ENCODE measurements around the gene DCP1A. TPM values are rescaled to one million over a fixed set of nuclear protein-coding genes. Genes with fewer than 3 reads are reported as not detected.
A peak's percentile ranks its signal among the peaks of the same experiment; 100 is the strongest.
"Not testable (repeated sequence)": the region's sequence is repeated elsewhere in the genome, so short reads cannot be mapped to it uniquely, and the experiment has no call there.

Gene DCP1A
- total RNA-seq, 2 experiments from 2014 or later, result 21.8 to 23.2 TPM

DNA sequence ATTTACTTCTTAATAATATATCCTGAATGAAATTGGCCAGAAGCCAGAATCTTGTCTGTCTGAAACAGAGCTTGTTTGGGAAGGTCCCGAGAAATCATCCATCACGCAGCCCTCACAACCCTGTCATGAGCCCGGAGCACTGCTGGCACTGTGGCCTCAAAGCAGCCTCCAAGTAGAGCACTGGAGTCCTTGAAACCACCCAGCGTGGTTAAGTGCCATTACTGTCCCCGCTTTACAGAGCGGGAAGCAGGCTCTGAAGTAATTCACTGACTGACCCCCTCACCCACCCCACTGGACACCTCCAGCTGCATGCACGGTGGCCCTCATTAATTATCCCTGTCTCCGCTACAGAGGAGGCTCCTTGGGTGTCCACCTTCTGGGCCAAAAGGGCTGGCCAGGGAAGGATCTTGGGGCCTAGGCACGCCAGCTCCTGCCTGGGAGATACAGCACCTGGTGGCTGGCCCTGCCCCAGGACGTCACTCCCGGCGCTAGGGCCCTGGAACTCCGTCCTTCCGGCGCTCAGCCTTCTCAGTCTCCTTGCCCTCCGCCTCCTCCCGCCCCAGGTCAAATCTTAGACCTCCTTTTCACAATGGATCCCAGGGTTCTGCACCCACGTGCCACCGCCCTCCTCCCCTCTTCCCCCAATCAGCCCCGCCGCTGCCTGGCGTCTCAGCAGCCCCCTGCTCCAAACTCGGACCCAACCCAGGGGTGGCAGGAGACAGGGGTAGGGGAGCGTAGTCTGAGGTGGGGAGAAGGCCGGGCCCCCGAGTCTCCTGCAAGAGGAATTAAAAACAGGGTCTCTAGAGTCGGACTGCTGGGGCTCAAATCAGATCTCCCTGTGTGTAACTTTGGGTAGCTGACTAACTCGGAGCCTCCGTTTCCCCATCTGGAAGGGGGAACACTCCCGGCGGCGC, 92.6 kb downstream of the DCP1A start:
- H3K4me3 ChIP-seq (ENCODE audit: low read depth, low read length, poor library complexity, severe bottlenecking), result peak overlapping the region; percentile 95
- intact Hi-C loops (cut with micrococcal nuclease; ENCODE audit: unreplicated experiment), result loop anchor here (2.0 kb wide), 1 partner anchor 92 kb away; the partner anchor contains the start of gene DCP1A
- TF ChIP-seq, protein P1, sequence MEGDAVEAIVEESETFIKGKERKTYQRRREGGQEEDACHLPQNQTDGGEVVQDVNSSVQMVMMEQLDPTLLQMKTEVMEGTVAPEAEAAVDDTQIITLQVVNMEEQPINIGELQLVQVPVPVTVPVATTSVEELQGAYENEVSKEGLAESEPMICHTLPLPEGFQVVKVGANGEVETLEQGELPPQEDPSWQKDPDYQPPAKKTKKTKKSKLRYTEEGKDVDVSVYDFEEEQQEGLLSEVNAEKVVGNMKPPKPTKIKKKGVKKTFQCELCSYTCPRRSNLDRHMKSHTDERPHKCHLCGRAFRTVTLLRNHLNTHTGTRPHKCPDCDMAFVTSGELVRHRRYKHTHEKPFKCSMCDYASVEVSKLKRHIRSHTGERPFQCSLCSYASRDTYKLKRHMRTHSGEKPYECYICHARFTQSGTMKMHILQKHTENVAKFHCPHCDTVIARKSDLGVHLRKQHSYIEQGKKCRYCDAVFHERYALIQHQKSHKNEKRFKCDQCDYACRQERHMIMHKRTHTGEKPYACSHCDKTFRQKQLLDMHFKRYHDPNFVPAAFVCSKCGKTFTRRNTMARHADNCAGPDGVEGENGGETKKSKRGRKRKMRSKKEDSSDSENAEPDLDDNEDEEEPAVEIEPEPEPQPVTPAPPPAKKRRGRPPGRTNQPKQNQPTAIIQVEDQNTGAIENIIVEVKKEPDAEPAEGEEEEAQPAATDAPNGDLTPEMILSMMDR (conservative IDR thresholded peaks at IDR 0.05; ENCODE audit: low read length), result no peak
- TF ChIP-seq EZH2phosphoT487 (IDR thresholded peaks at IDR 0.05; ENCODE audit: borderline replicate concordance, low read depth, low read length), result no peak
- H3K4me2 ChIP-seq (ENCODE audit: low read length), result peak overlapping the region; percentile 98
- no TSS peak for BruUV-seq (replicated peaks)
- H3K9me2 ChIP-seq (ENCODE audit: insufficient read depth, low read length), result no peaks in the 10 kb centered on the region
- ChIA-PET CTCF (ENCODE audit: unreplicated experiment) (no interaction called here), POLR2A (interaction anchor here (1.0 to 1.6 kb wide), 3 partner anchors 8 to 92 kb away, joined by 3 to 6 read pairs (median 5); partner anchors contain the start of gene DCP1A)
- H3K36me3 ChIP-seq (ENCODE audit: insufficient read depth, low read length), result peaks cover 43% of the 10 kb centered on the region
- peak overlapping the region; percentile 38; the same call in 1 of the 2 replicates for H2AFZ ChIP-seq (ENCODE audit: low read length)
- H3K9me3 ChIP-seq (ENCODE audit: low read length), result no peaks in the 10 kb centered on the region
- peaks cover 51% of the 10 kb centered on the region for H3K4me1 ChIP-seq (ENCODE audit: insufficient read depth, low read length, poor library complexity, severe bottlenecking)
- H3K27ac ChIP-seq (ENCODE audit: low read depth, low read length, poor library complexity, severe bottlenecking), result peak overlapping the region; percentile 75
- peak; percentile 78 for DNase-seq (ENCODE audit: low spot score)
- peaks cover 60% of the 10 kb centered on the region for H3K79me2 ChIP-seq (ENCODE audit: insufficient read depth, low read depth, low read length)
- H4K20me1 ChIP-seq (ENCODE audit: insufficient read depth, low read length), result peaks cover 28% of the 10 kb centered on the region

DNA sequence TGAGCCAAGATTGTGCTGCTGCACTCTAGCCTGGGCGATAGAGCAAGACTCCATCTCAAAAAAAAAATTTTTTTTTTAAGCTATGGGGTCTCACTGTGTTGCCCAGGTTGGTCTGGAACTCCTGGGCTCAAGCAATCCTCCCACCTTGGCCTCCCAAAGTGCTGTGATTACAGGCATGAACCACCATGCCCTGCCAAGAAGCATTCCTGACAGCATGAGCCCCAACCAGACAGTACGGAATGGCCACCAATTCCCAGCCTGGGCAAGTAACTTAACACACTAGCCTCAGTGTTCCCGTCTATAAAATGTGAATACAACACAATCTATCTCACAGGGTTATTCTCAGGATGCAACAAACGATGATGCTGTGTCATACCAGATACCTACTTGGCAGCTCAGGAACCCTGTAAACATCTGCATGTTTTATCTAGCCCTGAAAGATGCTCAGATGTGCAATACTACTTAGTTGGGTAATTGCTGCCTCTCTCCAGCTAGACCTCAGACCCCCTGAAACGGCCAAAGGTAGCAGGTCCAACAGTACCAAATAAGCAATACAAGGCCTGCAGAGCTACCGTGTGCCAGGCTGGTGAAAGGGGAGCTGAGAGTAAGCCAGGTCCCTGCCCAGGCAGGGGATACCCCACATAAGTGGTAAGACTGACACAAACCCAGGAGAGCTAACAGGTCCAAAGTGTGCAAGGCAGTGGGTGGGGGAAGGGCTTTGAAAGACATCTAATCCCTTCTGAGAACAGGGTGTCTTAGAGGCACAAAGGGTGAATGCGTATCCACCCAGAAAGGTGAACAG, 93.4 kb downstream of the DCP1A start:
- TF ChIP-seq, protein P1 (conservative IDR thresholded peaks at IDR 0.05; ENCODE audit: low read length), result no peak
- TF ChIP-seq EZH2phosphoT487 (IDR thresholded peaks at IDR 0.05; ENCODE audit: borderline replicate concordance, low read depth, low read length), result no peak
- H3K4me2 ChIP-seq (ENCODE audit: low read length), result peak overlapping the region; percentile 98
- H2AFZ ChIP-seq (ENCODE audit: low read length), result no peak overlapping the region
- peak overlapping the region; percentile 75 for H3K27ac ChIP-seq (ENCODE audit: low read depth, low read length, poor library complexity, severe bottlenecking)
- CTCF ChIA-PET (ENCODE audit: unreplicated experiment), result no interaction called here
- H3K4me1 ChIP-seq (ENCODE audit: insufficient read depth, low read length, poor library complexity, severe bottlenecking), result peaks cover 59% of the 10 kb centered on the region
- BruUV-seq (replicated peaks), result no TSS peak
- H3K9me2 ChIP-seq (ENCODE audit: insufficient read depth, low read length), result no peaks in the 10 kb centered on the region
- H3K36me3 ChIP-seq (ENCODE audit: insufficient read depth, low read length), result peaks cover 43% of the 10 kb centered on the region
- DNase-seq (ENCODE audit: low spot score), result peak; percentile 24
- H3K79me2 ChIP-seq (ENCODE audit: insufficient read depth, low read depth, low read length), result peaks cover 68% of the 10 kb centered on the region
- H3K4me3 ChIP-seq (ENCODE audit: low read depth, low read length, poor library complexity, severe bottlenecking), result peak overlapping the region; percentile 95
- intact Hi-C loops (cut with micrococcal nuclease; ENCODE audit: unreplicated experiment), result loop anchor here (2.0 kb wide), 1 partner anchor 93 kb away; the partner anchor contains the start of gene DCP1A
- H4K20me1 ChIP-seq (ENCODE audit: insufficient read depth, low read length), result peaks cover 28% of the 10 kb centered on the region
- no peaks in the 10 kb centered on the region for H3K9me3 ChIP-seq (ENCODE audit: low read length)
- POLR2A ChIA-PET, result interaction anchor here (0.6 to 1.6 kb wide), 5 partner anchors 7 to 629 kb away, joined by 3 to 6 read pairs (median 3); partner anchors contain the start of gene DCP1A

DNA sequence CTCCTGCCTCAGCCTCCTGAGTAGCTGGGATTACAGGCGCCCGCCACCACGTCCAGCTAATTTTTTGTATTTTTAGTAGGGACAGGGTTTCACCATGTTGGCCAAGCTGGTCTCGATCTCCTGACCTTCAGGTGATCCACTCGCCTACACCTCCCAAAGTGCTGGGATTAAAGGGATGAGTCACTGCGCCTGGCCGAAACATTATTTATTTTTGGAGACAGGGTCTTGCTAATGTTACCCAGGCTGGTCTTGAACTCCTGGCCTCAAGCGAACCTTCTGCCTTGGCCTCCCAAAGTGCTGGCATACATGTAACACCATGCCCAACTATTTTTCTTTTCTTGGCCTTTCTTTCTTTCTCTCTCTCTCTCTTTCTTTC, 94.4 kb downstream of the DCP1A start:
- H2AFZ ChIP-seq (ENCODE audit: low read length); BruUV-seq (replicated peaks); DNase-seq (ENCODE audit: low spot score); CTCF ChIA-PET (ENCODE audit: unreplicated experiment); H3K9me2 ChIP-seq (ENCODE audit: insufficient read depth, low read length); H3K9me3 ChIP-seq (ENCODE audit: low read length); intact Hi-C loops (cut with micrococcal nuclease; ENCODE audit: unreplicated experiment): not testable (repeated sequence)
- Histone ChIP-seq H3K27ac (ENCODE audit: low read depth, low read length, poor library complexity, severe bottlenecking) (peak overlapping the region; percentile 79), H4K20me1 (ENCODE audit: insufficient read depth, low read length) (peaks cover 36% of the 10 kb centered on the region), H3K36me3 (ENCODE audit: insufficient read depth, low read length) (peaks cover 50% of the 10 kb centered on the region), H3K4me3 (ENCODE audit: low read depth, low read length, poor library complexity, severe bottlenecking) (peak overlapping the region; percentile 95), H3K79me2 (ENCODE audit: insufficient read depth, low read depth, low read length) (peaks cover 78% of the 10 kb centered on the region), H3K4me2 (ENCODE audit: low read length) (peak overlapping the region; percentile 98), H3K4me1 (ENCODE audit: insufficient read depth, low read length, poor library complexity, severe bottlenecking) (peaks cover 69% of the 10 kb centered on the region)
- POLR2A ChIA-PET, result interaction anchor here (1.4 to 2.1 kb wide), 2 partner anchors 9 to 12 kb away, joined by 3 to 6 read pairs; no protein-coding TSS in a partner anchor

Measured in OCI-LY7 (cell line).